Stimulated activated CD4-positive, alpha-beta T cell treated with anti-CD3 and anti-CD28 coated beads, Interleukin-1b, Interleukin-23, amount 100 ng/mL, for 24 hours (primary cell): ENCODE measurements around the gene CDC42BPG.
A peak's percentile ranks its signal among the peaks of the same experiment; 100 is the strongest.

Experiments
- DNase-seq, 4 experiments: peaks; one replicate each; pipeline ENCODE4 v3.0.0-alpha.2; 2020; ENCODE audit warnings: low read depth in 4 of 4, low spot score in 1 of 4

The CDC42BPG gene

DNA sequence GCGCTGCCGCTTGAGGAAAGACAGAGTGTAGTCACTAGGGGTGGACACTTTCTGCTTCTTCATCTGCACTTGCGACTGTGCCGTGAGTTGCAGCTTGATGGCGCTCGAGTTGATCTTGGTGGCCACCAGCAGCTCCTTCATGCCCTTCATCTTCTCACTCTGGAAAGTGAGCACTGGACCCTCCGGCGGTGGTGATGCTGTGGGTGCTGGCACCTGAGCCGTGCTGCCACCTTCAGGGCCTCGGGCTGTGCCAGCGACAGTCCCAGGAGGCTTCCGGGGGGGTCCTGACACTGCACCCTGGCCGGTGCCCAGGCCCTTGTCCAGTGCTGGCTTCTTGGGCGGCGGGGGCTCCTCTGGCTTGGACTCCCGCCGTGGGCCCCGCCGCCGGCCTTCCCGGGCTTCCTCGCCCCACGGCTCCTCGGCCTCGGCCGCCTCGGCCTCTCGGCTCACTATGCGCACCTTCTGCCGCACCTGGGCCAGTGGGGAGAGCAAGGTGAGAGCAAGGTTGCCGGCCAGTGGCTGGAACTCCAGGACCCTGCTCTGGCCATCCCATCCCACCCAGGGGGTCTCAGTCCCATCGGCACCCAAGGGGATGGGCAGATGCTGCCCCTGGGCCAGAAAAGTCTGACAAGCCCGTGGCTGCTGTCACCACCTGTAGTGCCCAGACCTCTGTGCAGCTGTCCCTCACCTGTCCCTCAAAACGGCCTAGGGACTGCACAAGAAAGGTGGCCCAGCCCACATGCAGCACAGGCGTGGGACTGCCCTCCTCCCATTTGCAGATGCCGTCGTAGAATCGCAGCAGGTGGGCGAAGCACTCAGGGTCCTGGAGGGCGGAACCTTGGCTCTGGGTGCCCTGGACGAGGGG, 39.9 kb downstream of the CDC42BPG start:
- no peak for DNase-seq

- no peak for DNase-seq
These were observed 40.6 kb downstream of the CDC42BPG start for GRCh38 chr11:64803846-64804345.

GRCh38 chr11:64803158-64803845, 41.2 kb downstream of the CDC42BPG start, which contains the start of gene MAP4K2:
Gene MAP4K2, minus strand, starts transcription at chr11:64803214. Its CDS starts 65 bp downstream, at chr11:64803149.
- DNase-seq = peak; percentile 64 to 83 (median 73)

DNA sequence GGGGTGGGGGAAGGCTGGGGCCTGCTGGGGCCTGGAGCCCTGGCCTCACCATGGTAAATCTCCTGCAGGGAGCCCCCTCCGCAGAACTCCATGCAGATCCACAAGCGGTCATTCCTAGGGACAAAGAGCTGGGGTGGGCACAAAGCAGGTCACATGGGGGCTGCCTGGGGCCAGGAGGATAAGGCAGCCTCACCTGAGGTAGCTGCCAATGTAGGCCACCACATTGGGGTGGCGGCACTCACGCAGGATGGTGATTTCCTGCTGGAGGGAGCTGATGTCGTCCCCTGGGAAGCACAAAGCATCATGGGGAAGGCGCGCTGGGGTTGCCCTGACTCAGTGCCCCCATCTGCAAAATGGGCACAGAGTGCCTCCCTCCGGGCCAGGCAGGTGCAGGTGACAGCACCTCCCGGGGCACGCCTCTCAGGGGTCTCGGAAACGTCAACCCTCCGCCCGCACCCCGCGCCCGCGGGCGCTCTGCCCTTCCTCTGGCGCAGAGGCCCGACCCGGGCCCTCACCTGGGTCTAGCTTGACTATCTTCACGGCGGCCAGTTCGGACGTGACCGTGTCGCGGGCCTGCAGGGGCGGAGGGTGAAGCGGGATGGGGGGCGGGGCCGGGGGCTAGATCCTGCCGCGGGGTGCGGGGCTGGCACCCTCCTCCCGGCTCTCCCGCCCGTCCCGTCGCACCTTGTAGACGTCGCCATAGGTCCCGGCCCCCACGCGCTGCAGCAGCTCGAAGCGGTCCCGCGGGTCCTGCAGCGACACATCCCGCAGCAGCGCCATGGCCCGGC, 41.9 kb downstream of the CDC42BPG start:
- peak in 1 of 4 experiments; percentile 29 for DNase-seq

GRCh38 chr11:64801561-64802369, 42.7 kb downstream of the CDC42BPG start:
- no peak for DNase-seq

- DNase-seq = no peak
These were observed 43.3 kb downstream of the CDC42BPG start for GRCh38 chr11:64801158-64801464.

DNA sequence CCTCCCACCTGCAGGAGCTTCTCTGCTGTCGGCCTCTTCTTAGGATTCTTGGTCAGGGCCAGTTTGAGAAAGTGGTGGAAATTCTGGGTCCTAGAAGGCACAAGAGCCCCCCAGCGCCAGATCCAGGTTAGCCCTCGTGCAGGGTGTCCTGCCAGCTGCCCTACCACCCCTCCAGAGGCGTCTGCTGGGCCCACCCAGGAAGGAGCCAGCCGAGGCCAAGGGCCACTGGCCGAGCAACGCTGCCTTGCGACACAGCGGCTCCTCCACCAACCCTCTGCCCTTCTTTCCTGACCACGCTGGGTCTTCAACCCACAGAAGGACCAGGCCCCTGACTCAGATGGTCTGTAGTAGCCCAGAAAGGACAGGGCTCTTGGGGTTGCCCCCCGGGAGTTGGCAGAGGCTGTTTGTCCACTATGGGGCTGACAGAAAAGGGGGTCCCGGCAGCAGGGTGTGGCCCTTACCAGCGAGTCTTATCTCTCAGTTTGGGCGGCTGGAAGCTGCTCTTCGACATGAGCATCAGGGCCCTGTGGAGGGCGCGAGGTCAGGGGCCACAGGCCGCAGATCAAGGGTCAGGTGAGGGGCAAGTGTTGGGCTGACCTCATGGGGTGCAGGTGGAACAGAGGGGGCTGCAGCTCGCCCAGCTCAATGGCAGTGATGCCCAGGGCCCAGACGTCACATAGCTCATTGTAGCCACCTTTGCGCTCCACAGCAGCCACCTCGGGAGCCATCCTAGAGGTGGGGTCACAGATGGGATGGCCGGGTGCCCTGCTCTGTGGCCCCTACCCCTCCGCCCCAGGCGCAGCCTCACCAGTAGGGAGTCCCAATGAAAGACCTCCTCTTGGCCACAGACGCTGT, 43.9 kb downstream of the CDC42BPG start:
- DNase-seq = no peak

- no peak for DNase-seq
These were observed 44.7 kb downstream of the CDC42BPG start for GRCh38 chr11:64799623-64800302.

- no peak for DNase-seq
These were observed 45.2 kb downstream of the CDC42BPG start for GRCh38 chr11:64799256-64799622.

- no peak for DNase-seq
These were observed 47.5 kb downstream of the CDC42BPG start for GRCh38 chr11:64796757-64797541.

DNA sequence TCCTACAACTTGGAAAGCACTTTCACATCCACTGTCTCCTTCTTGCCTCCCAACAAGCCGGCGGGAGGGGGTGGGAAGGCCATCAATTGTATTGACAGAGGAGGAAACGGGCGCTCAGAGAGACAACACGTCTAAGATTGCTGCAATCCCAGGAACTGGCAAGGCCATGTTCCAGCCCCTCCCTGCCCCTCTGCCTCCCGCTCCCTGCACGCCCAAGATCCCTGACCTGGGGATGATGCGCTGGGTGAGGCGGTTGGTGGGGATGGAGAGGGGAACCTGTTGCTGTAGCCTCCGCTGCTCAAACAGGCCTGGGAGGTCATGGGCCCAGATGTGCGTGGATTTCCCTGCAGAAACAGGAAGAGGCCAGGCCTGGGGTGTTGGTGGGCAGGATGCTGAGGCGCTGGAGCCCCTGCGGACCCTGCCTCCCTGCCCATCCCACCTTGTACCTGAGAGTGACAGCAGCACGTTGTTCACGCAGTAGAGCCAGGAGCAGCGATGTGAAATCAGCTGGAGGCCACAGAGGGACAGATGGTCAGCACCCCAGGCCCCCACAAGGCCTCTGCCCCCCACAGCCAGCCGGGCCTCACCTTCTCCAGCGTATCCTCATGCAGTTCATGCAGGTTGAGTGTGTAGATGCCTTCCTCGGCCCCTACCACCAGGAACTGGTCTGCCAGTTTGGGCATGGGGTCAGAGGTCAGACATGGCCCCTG, 48.3 kb downstream of the CDC42BPG start:
- DNase-seq = no peak

- no peak for DNase-seq
These were observed 49.9 kb downstream of the CDC42BPG start for GRCh38 chr11:64794526-64794925.

DNA sequence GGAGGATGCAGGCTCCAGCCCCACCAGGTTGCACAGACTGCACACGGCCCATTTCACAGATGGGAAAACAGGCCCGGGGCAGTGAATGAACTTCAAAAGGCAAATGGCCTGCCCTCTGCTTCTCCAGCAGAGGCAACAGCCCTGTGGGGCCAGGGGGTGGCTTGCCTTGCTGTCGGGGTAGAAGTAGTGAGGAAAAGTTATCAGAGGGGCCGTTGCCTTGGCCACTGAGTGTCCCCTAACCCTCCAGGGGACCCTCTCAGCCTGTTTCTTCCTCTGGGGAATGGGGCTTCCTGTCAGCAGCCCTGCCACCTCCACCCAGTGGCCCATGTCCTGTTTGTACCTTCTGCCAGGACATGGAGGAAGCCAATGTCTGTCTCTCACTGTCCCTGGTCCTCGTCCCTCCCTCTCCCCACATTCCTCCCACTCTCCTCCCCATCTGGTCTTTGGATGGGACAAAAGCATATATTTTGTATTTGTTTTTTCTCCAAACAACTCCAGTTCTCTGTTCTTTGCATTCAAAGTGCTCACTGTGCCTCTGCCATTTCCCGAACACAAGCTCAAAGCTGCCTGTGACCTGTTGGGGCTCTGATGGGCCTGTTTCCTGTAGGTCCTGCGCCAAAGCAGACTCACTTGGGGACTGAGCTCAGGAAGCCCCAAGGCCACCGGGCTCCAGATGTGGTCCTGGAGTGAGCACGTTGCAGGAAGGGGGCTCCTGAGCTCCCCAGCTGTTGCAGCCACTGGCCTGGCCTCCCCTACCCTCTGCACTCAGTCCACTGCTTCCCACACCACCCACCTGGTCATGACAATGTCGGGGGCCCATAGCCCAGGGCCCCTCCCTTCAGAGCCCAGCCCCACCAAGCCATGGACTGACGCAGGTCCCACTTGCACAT, 50.9 kb downstream of the CDC42BPG start:
- DNase-seq = no peak

GRCh38 chr11:64792482-64792881, 52.0 kb downstream of the CDC42BPG start:
- no peak for DNase-seq

- no peak for DNase-seq
These were observed 52.6 kb downstream of the CDC42BPG start for GRCh38 chr11:64791781-64792291.
